Trophoblast cell (in vitro differentiated cells and primary cell): ENCODE results near the gene OSBPL9.

ENCODE experiments used
- DNase-seq, 2 donors: peaks; one replicate each; pipeline ENCODE4 v3.0.0-alpha.2; 2016
- H2AFZ ChIP-seq: 2 replicates; pipeline ENCODE4 v1.6.1; 2013; ENCODE audit warnings: low read length, moderate library complexity, mild to moderate bottlenecking; ENCODE audit not compliant: insufficient read depth, poor library complexity
- H2AK5ac ChIP-seq: 2 replicates; pipeline ENCODE4 v1.6.1; 2013; ENCODE audit warnings: mild to moderate bottlenecking, low read length
- H2BK120ac ChIP-seq: 2 replicates; pipeline ENCODE4 v1.6.1; 2013; ENCODE audit warnings: low read length, mild to moderate bottlenecking, moderate library complexity; ENCODE audit not compliant: insufficient read depth, poor library complexity
- H2BK12ac ChIP-seq: 2 replicates; pipeline ENCODE4 v1.6.1; 2013; ENCODE audit warnings: mild to moderate bottlenecking, low read length, moderate library complexity
- H2BK5ac ChIP-seq: 2 replicates; pipeline ENCODE4 v1.6.1; 2013; ENCODE audit warnings: low read length, low read depth, moderate library complexity, mild to moderate bottlenecking; ENCODE audit not compliant: poor library complexity
- H3K14ac ChIP-seq: 2 replicates; pipeline ENCODE4 v1.6.1; 2013; ENCODE audit warnings: mild to moderate bottlenecking, low read length
- H3K18ac ChIP-seq: 2 replicates; pipeline ENCODE4 v1.6.1; 2013; ENCODE audit warnings: mild to moderate bottlenecking, low read length
- H3K23ac ChIP-seq: 2 replicates; pipeline ENCODE4 v1.6.1; 2013; ENCODE audit warnings: low read length
- H3K27ac ChIP-seq: 2 replicates; pipeline ENCODE4 v1.5.1; 2013; ENCODE audit warnings: low read depth, mild to moderate bottlenecking, inconsistent platforms, low read length, moderate library complexity
- H3K27me3 ChIP-seq: 2 replicates; pipeline ENCODE4 v1.6.1; 2013; ENCODE audit warnings: inconsistent platforms, mild to moderate bottlenecking, low read length, moderate library complexity; ENCODE audit not compliant: insufficient read depth
- H3K36me3 ChIP-seq, 2 experiments: 1 replicate in 1 of 2; 2 replicates in 1 of 2; pipeline ENCODE4 v1.6.1; 2013; ENCODE audit warnings: low read length in 2 of 2, mild to moderate bottlenecking in 2 of 2, moderate library complexity in 1 of 2; ENCODE audit not compliant: insufficient read depth in 2 of 2, control insufficient read depth in 1 of 2
- H3K4ac ChIP-seq: 2 replicates; pipeline ENCODE4 v1.6.1; 2013; ENCODE audit warnings: low read depth, mild to moderate bottlenecking, low read length, moderate library complexity
- H3K4me1 ChIP-seq, 2 experiments: 1 replicate in 1 of 2; 2 replicates in 1 of 2; pipeline ENCODE4 v1.6.1; 2013; ENCODE audit warnings: low read length in 2 of 2, mild to moderate bottlenecking in 2 of 2, moderate library complexity in 1 of 2; ENCODE audit not compliant: insufficient read depth in 2 of 2, control insufficient read depth in 1 of 2
- H3K4me2 ChIP-seq: 2 replicates; pipeline ENCODE4 v1.6.1; 2013; ENCODE audit warnings: inconsistent platforms, mild to moderate bottlenecking, low read length, moderate library complexity
- H3K4me3 ChIP-seq: 2 replicates; pipeline ENCODE4 v1.5.1; 2013; ENCODE audit warnings: mild to moderate bottlenecking, low read depth, low read length, inconsistent platforms
- H3K79me1 ChIP-seq: one replicate; pipeline ENCODE4 v1.6.1; 2013; ENCODE audit warnings: low read length
- H3K79me2 ChIP-seq: 2 replicates; pipeline ENCODE4 v1.6.1; 2013; ENCODE audit warnings: low read length, mild to moderate bottlenecking; ENCODE audit not compliant: control insufficient read depth, insufficient read depth, poor library complexity
- H3K9ac ChIP-seq: 2 replicates; pipeline ENCODE4 v1.6.1; 2013; ENCODE audit warnings: mild to moderate bottlenecking, low read length
- H3K9me3 ChIP-seq: 2 replicates; pipeline ENCODE4 v1.6.1; 2013; ENCODE audit warnings: low read depth, mild to moderate bottlenecking, control low read depth, inconsistent platforms, low read length; ENCODE audit not compliant: insufficient read depth
- H4K12ac ChIP-seq: 2 replicates; pipeline ENCODE4 v1.6.1; 2013; ENCODE audit warnings: low read depth, mild to moderate bottlenecking, low read length, moderate library complexity
- H4K8ac ChIP-seq: 2 replicates; pipeline ENCODE4 v1.6.1; 2013; ENCODE audit warnings: low read depth, mild to moderate bottlenecking, low read length, moderate library complexity
- H4K91ac ChIP-seq: one replicate; pipeline ENCODE4 v1.6.1; 2013; ENCODE audit warnings: low read depth, mild to moderate bottlenecking, low read length, moderate library complexity
- WGBS: extraction: QIAGEN DNeasy Blood & Tissue Kit; methylation state at CpG from one replicate; pipeline ENCODE4 v1.1.7; 2013; ENCODE audit warnings: missing lambda C conversion rate; ENCODE audit not compliant: insufficient read length, insufficient coverage; ENCODE audit errors: extremely low coverage; 5-methylcytosine and 5-hydroxymethylcytosine counted together

The OSBPL9 gene

DNA sequence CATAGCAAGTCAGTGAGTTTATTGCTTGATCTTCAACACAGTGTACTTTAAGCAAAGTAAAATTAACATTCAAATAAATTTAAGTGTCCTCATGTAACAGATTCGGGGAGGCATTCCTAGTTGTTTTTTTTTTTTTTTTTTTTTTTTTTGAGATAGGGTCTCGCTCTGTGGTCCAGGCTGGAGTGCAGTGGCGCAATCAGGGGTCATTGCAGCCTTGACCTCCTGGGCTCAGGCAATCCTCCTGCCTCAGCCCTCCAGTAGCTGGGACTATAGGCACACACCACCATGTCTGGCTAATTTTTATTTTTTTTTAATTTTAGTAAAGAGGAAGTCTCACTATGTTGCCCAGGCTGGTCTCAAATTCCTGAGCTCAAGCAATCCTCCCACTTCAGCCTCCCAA is 22.8 kb downstream of the OSBPL9 start:
- H3K4me2 ChIP-seq, result no peak overlapping the region
- no peak overlapping the region for H3K4me3 ChIP-seq
- peaks cover 6% of the 10 kb centered on the region for H3K79me2 ChIP-seq
- H2AFZ ChIP-seq, result no peak overlapping the region
- no peak overlapping the region for H4K91ac ChIP-seq
- no peak overlapping the region for H3K23ac ChIP-seq
- no peak overlapping the region for H3K9ac ChIP-seq
- no peak overlapping the region for H4K8ac ChIP-seq
- H2AK5ac ChIP-seq, result no peak overlapping the region
- no peaks in the 10 kb centered on the region for H3K36me3 ChIP-seq
- H3K27ac ChIP-seq, result no peak overlapping the region
- H4K12ac ChIP-seq, result no peak overlapping the region
- peak overlapping the region; percentile 82 for H3K4ac ChIP-seq
- H3K18ac ChIP-seq, result no peak overlapping the region
- DNase-seq, result no peak
- H3K9me3 ChIP-seq, result no peaks in the 10 kb centered on the region
- H3K79me1 ChIP-seq, result peaks cover 9% of the 10 kb centered on the region
- no peak overlapping the region for H3K14ac ChIP-seq
- no peak overlapping the region for H2BK5ac ChIP-seq
- no peak overlapping the region for H2BK120ac ChIP-seq
- H2BK12ac ChIP-seq, result no peak overlapping the region
- no CpG with 5 or more reads among the region's 3 CpGs for WGBS
- H3K27me3 ChIP-seq, result no peaks in the 10 kb centered on the region
- peaks cover 6 to 16% of the 10 kb centered on the region in 2 experiments for H3K4me1 ChIP-seq

DNA sequence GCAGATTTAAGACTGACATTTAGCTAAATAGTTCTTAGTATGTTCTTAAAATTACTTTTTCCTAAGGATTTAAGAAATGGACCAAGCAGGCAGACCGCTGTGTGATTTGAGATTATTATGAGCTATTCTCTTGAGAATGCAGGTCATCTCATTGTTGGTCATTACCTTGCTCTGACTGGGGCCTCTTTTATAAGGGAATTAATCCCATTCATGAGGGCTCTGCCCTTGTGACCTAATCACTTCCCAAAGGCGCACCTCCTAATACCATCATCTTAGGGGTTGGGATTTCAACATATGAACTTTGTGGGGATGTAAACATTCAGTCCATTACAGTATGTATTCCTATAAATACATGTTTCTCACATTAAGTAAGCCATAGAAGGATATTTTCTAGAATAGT is 24.2 kb downstream of the OSBPL9 start:
- Histone ChIP-seq H2BK12ac (no peak overlapping the region), H3K23ac (no peak overlapping the region), H3K79me1 (peaks cover 12% of the 10 kb centered on the region), H2BK5ac (no peak overlapping the region), H4K8ac (no peak overlapping the region), H3K27ac (peak overlapping the region; percentile 11), H2BK120ac (no peak overlapping the region), H3K14ac (no peak overlapping the region), H3K4ac (no peak overlapping the region), H3K9me3 (no peaks in the 10 kb centered on the region), H3K9ac (no peak overlapping the region), H3K4me3 (no peak overlapping the region), H3K27me3 (no peaks in the 10 kb centered on the region), H3K4me1 (peaks cover 9 to 14% of the 10 kb centered on the region in 2 experiments), H3K36me3 (no peaks in the 10 kb centered on the region), H4K91ac (no peak overlapping the region), H4K12ac (no peak overlapping the region), H3K18ac (no peak overlapping the region), H3K4me2 (no peak overlapping the region), H2AFZ (no peak overlapping the region), H2AK5ac (peak overlapping the region; percentile 36), H3K79me2 (peaks cover 8% of the 10 kb centered on the region)
- no CpG with 5 or more reads among the region's 2 CpGs for WGBS
- no peak for DNase-seq

DNA sequence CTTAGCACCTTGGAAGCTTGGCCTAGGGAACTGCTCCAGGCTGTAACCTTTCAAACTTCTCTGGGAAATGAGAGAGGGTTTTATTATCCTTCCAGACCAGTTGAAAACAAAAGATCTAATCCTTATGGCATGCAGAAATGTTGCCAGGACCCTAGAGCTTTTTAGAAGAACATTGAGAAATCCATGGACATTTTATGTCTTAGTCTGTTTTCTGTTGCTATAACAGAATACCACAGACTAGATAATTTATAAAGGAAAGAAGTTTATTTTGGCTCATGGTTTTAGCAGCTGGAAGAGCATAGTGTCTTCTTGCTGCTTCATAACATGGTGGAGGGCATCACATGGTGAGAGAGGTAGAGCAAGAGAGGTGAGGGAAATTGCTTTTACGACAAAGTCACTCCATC is 25.8 kb downstream of the OSBPL9 start:
- Histone ChIP-seq H4K91ac (peak overlapping the region; percentile 30), H2BK5ac (peak overlapping the region; percentile 15), H3K14ac (no peak overlapping the region), H3K9ac (no peak overlapping the region), H3K27me3 (no peaks in the 10 kb centered on the region), H3K9me3 (no peaks in the 10 kb centered on the region), H3K36me3 (peaks cover 0 to 2% of the 10 kb centered on the region in 2 experiments), H4K8ac (no peak overlapping the region), H3K79me2 (peaks cover 8% of the 10 kb centered on the region), H4K12ac (no peak overlapping the region), H2BK120ac (peak overlapping the region; percentile 29), H3K4me2 (peak overlapping the region; percentile 33), H3K23ac (no peak overlapping the region), H3K18ac (no peak overlapping the region), H2AFZ (no peak overlapping the region), H3K27ac (peak overlapping the region; percentile 92), H2AK5ac (no peak overlapping the region), H2BK12ac (no peak overlapping the region), H3K79me1 (peaks cover 13% of the 10 kb centered on the region), H3K4me3 (no peak overlapping the region), H3K4ac (no peak overlapping the region), H3K4me1 (peaks cover 10 to 13% of the 10 kb centered on the region in 2 experiments)
- peak in 1 of 2 donors; percentile 47 for DNase-seq
- WGBS, result no CpG with 5 or more reads among the region's 1 CpG

DNA sequence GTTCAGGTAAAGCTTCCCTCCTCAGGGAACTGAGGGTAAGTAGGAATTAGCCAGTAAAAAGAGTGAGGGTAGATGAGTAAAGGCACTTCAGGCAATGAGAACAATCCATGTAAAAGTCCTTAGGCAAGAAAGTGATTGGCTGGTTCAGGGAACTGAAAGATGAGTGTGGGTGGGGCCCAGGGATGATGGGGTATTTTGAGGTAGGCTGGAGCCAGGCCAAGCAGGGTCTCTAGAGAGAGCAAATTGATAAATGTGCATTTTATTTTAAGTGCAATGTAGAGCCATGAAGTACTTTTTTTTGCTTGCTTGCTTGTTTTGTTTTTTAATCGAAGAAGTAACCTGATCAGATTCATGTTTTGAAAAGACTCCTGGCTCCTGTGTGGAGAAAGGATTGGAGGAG is 26.5 kb downstream of the OSBPL9 start:
- H4K91ac ChIP-seq, result peak overlapping the region; percentile 53
- no peak overlapping the region for H2AFZ ChIP-seq
- peak in 1 of 2 donors; percentile 28 for DNase-seq
- no peak overlapping the region for H3K4me2 ChIP-seq
- H3K14ac ChIP-seq, result peak overlapping the region; percentile 58
- H3K36me3 ChIP-seq, result peaks cover 0 to 2% of the 10 kb centered on the region in 2 experiments
- peak overlapping the region; percentile 11 for H3K18ac ChIP-seq
- peak overlapping the region; percentile 66 for H2AK5ac ChIP-seq
- H2BK120ac ChIP-seq, result peak overlapping the region; percentile 29
- no peak overlapping the region for H3K23ac ChIP-seq
- peak overlapping the region; percentile 44 for H4K8ac ChIP-seq
- no peak overlapping the region for H3K9ac ChIP-seq
- peak overlapping the region; percentile 63 for H3K4ac ChIP-seq
- peak overlapping the region; percentile 92 for H3K27ac ChIP-seq
- no CpG with 5 or more reads among the region's 1 CpG for whole genome bisulfite sequencing
- H2BK12ac ChIP-seq, result peak overlapping the region; percentile 88
- H3K9me3 ChIP-seq, result no peaks in the 10 kb centered on the region
- peaks cover 15% of the 10 kb centered on the region for H3K79me1 ChIP-seq
- H3K79me2 ChIP-seq, result peaks cover 8% of the 10 kb centered on the region
- H3K4me3 ChIP-seq, result no peak overlapping the region
- H3K27me3 ChIP-seq, result no peaks in the 10 kb centered on the region
- H3K4me1 ChIP-seq, result peaks cover 12 to 19% of the 10 kb centered on the region in 2 experiments
- peak overlapping the region; percentile 29 for H2BK5ac ChIP-seq
- no peak overlapping the region for H4K12ac ChIP-seq
